Suppressor macrophage treated with lipopolysaccharide for 1 hour (primary cell): ENCODE measurements around the gene GNS.

Experiments used
- DNase-seq, 3 donors: peaks; one replicate each; pipeline ENCODE4 v3.0.0-alpha.2; 2020 to 2022

Gene GNS

DNA sequence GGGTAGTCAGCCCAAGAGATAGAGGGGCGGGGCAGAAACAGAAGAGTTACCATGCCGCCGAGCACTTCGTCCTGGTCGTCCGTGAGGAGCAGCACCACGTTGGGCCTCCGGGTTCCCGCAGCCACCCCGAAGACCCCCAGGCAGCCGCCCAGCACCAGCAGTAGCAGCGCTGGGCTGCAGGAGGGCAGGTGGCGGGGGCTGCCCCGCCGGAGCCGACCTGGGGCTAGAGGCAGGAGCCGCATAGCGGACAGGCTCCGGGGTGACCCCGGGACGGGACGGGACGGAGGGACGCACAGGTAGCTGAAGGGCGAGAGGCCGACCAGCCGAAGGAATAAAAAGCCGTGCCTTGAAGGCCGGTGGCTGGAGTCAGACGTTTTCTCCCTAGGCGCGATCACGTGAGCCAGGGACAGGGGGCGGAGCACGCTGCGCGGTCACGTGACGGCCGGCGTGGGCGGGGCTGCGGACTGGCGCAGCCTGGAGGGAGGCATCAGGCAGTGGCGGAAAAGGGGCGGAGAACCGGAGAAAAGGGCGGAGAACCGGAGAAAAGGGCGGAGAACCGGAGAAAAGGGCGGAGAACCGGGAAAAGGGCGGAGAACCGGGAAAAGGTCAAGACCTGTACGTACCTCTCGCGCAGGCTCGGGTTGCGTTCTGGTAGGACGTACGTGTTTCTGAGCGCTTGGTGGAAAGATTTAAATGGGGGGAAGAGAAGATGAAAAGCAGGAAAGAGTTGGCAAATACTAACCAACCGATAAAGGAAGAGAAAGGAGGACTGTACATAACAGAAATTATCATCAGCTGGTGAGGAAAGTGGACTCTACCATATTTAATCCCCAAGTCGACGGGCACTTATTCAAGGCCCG is at the start of gene GNS:
Gene GNS, minus strand, starts transcription at position 372 of the 860 bp plus-strand sequence. Its CDS starts 130 bp downstream, at position 242.
- peak; percentile 98 to 100 (median 99) for DNase-seq

DNA sequence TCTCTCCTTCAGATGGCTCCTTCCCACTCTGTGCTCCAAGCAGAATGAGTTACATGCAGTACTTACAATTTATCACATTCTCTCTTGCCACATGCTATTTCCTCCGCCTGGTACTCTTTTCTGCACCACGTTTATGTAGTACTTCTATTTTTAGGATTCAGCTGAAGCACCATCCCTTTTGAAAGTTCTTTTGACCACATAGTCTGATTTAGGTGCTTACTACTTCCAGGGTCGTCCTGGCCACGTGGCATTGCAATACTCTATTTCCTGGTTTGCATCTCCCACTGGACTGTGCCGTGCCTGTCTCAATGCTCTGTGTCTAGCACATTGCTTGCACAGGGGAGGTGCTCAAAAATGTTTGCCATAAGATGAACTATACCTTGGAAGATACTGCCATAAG is 48.9 kb upstream of the GNS start:
- DNase-seq, result no peak

DNA sequence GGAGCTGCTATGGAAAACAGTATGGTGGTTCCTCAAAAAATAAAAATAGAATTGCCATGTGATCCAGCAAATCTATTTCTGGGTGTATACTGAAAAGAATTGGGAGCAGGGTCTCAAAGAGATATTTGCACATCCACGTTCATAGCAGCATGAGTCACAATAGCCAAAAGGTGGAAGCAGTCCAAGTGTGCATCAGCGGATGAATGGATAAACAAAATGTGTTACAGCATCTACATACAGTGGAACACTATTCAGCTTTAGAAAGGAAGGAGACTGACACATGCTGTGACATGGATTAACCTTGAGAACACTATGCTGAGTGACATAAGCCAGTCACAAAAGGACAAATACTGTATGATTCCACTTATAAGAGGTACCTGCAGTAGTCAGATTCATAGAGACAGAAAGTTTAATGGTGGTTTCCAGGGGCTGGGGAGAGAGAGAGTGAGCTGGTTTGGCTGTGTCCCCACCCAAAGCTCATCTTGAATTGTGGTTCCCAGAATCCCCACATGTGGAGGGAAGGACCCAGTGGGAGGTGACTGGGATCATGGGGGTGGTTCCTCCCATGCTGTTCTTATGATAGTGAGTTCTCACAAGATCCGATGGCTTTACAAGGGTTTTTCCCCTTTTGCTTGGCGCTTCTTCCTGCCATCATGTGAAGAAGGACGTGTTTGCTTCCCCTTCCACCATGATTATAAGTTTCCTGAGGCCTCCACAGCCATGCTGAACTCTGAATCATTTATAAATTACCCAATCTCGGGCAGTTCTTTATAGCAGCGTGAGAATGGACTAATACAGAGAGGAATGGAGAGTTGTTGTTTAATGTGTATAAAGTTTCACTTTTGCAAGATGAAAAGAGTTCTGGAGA is 47.6 kb upstream of the GNS start:
- peak; percentile 52 to 79 (median 55) for DNase-seq

DNA sequence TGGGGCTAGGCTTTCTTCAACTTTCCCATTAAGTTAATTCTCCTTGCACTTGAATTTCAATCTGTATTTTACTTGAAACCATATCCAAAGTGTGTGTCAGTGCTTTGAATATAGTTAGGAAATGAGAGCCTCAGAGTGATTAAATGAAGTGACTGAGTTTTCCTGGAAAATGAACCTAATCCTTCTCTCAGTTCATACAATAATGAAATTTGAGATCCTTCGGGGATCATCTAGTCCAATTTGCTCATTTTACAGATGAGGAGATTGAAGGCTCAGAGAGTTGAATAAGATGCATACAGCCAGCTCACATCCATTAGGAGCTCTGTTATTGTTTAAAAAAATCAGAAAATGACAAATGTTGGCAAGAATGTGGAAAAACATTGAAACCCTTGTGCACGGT is 47.0 kb upstream of the GNS start:
- DNase-seq, result no peak

DNA sequence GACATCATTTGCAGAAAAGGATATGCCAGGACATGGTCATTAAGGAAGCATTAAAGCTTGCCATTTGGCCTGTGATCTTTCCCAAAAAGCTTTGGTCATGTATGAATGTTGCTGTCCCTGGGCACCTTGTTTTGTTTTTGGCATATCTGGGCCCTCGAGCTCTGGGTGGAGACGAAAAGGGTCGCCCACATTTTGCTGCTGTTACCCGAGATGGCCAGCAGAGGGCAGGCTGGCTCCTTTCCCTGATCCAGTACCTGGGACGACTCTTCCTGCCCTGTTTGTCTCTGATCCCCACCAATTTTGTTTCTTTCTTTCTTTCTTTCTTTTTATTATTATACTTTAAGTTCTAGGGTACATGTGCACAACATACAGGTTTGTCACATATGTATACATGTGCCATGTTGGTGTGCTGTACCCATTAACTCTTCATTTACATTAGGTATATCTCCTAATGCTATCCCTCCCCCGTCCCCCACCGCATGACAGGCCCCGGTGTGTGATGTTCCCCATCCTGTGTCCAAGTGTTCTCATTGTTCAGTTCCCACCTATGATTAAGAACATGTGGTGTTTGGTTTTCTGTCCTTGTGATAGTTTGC is 43.1 kb upstream of the GNS start:
- DNase-seq, result peak; percentile 67 to 72 (median 67)

DNA sequence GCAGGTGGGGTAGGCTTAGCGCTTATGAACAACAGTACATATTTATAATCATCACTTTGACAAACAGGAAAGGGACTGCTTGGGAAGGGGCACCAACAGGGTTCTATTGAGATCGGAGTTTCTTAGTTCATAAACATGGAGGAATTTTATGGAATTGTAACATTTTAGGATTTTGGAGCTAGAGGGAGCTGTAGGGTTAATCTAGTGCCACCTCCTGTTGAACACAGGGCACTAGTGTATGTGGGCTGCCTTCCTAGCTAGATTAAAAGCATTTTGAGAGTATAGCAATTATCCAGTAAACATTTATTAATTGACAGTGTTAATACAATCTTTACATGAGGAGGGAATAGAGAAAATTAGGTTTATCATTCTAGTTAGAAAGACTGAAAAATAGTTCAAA is 42.2 kb upstream of the GNS start:
- no peak for DNase-seq

DNA sequence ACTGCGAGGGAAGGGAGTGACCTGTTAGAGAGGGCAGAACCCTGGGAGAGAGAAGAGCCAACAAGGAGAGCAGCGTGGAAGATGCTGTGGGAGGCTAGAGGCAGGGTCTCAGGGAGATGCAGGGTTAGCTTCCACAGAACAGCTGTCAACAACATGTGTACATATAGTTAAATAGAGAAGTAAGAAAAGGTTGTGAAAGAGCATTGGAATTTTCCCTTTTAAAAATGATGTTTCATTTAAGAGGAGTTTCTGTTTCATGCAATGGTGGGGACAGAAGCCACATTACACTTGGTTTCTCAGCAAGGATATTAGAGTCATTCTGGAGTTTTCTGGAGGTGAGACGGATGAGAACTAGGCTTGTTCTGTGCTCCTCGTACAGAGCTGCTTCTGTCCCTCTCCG is 41.4 kb upstream of the GNS start:
- DNase-seq, result peak; percentile 76 to 95 (median 93)

DNA sequence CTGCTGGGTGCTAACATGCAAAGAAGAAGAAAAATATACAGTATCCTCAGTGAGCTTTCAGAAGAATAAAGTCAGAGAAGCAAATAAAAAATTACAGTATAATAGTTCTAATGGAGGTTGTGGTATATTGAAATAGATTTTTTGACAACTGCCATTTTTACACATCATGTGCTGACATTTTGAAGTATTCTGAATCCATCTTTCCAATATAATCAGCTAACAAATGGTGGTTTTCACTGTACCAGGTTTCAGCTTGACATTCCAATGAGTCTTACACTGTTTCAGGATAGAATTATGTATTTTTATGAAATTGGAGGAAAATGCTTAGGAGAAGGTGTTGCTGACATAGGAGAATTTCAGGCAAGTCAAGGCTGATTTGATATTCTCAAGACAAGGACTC is 39.0 kb upstream of the GNS start:
- peak in 1 of 3 donors; percentile 5 for DNase-seq

DNA sequence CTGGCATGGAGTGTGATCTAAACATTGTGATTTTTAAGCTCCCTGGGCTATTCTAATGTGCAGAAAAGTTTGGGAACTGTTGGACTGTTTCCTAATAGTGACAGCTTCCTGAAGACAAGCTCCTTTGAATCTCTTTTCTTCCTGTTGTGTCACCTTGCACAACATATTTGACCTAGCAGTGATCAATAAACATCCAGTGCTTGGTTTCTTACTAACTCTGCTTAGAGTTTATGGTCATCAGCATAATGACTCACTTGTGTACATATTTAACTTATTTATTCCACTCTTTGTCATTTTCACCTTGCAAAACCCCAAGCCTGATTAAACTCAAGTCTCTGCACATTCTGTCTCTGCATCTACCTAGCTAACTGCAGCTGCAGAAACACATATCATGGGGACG is 38.0 kb upstream of the GNS start:
- peak in 2 of 3 donors; percentile 20 to 23 for DNase-seq

DNA sequence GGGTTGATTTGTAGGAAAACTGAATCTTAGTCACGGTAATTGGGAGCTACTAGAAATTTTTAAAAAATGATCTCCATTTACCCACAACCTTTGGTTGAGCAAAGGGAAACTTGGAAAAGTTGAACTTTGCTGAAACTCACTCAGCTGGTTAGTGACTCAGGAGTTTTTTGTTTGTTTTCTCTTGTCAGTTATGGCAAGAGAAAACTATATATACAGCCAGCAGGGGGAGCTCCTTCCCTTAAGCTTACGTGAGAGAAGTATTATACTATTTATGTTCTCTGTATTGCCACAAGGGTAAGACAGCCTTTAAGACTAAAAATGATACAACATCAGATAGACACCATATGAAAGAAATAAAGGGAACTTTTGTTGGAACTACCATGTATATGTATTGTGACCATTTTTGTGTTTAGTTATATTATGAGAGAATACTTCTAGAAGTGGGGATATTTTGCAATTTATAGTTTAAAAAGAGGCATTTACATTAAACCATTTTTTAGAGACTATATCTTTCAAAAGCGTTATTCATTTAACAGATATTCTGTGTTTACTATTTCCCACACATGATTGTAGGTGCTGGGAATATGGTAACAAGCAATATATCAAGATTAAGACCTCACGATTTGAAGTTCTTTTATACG is 37.1 kb upstream of the GNS start:
- peak; percentile 96 to 98 (median 98) for DNase-seq

DNA sequence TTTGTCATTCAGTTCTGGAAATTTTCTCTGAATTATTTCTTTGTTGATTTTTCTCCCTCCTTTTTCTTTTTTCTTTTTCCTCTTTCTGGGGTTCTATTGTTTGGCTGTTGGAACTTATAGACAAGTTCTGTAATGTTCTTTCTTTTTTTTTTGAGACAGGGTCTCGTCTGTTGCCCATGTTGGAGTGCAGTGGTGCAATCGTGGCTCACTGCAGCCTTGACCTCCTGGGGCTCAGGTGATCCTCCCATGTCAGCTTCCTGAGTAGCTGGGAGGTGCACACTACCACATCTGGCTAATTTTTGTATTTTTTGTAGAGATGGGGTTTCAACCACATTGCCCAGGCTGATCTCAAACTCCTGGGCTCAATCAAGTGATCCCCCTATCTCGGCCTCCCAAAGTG is 35.1 kb upstream of the GNS start:
- peak in 1 of 3 donors; percentile 2 for DNase-seq

DNA sequence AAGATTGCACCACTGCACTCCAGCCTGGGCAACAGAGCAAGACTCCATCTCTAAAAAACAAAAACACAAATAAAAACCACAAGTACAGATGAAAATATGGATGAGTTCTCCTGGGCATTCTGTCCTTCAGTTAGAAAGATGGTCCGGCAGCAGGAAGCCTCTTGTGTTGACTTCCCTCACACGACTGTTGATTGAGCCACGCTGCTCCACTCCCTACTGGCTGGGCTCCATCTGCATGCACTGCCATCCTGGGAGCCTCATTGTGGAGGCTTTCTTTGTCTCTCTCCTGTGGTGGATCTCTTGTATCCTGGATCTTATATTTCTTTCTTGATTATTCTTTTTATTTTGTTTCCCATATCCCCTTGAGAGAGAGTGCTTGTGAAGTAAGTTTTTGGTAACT is 34.4 kb upstream of the GNS start:
- DNase-seq, result no peak

DNA sequence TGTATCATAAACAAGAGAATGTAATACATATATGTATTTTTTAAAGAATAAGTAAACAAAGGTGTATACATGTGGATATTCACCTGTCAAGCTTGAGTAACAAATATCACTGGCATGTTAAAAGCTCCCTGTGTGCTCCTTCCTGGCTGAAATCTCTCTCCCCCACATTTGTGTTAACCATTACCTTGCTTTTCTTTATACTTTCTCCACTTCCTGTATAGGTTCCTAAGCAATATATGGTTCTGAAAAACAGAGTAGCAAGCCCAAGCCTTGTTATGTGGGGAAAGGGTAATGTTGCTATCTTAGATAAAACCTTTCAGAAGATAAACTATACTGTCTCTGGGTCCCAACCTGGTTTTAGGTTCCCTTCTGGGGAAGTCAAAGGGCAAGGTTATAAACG is 32.9 kb upstream of the GNS start:
- no peak for DNase-seq

DNA sequence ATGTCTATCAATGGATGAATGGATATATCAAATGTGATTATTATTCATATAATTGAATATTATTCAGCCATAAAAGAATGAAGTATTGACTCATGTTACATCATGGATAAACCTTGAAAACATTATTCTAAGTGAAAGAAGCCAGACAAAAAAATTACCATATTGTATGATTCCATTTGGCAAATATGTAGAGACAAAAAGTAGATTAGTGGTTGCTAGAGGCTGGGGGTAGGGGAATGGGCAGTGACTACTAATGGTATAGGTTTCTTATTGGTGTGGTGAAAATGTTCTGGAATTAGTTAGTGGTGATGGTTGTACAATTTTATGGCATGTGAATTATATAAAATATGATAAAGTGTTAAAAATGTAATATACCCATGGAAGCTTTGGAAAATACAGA is 31.8 kb upstream of the GNS start:
- DNase-seq, result no peak

DNA sequence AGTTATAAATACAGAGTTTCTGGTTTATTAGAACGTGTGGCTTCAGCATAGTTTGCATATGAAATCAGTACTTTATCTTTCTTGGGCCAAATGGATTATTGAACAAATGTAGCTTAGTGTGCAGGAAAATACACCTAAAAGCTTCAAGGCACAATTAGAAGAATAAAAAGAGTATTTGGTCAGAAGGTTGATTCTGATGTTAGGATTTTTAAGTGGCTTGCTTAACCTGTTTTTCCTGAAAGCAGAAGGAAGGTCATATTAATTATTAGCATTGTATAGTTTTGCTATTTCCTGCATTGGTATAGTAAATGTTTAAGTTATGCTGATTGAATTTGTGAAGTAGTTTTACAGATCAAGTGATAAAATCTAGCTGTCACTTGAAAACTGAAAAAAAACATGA is 31.0 kb upstream of the GNS start:
- no peak for DNase-seq

DNA sequence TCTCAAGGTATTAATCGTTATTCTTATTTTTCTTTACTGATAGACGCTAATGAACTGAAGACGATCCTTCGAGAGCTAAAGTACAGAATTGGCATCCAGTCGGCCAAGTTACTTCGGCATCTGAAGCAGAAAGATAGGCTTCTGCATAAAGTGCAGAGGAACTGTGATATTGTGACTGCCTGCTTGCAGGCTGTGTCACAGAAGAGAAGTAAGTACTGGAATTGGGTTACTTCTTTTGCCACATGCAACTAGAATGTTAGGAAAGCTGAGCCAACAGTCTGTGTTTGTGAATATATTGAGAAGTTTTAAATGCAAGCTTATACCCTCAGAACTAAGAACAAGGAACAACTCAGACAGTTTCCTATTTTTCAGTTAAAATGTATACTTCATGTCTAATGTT is 26.6 kb upstream of the GNS start:
- peak in 1 of 3 donors; percentile 16 for DNase-seq

DNA sequence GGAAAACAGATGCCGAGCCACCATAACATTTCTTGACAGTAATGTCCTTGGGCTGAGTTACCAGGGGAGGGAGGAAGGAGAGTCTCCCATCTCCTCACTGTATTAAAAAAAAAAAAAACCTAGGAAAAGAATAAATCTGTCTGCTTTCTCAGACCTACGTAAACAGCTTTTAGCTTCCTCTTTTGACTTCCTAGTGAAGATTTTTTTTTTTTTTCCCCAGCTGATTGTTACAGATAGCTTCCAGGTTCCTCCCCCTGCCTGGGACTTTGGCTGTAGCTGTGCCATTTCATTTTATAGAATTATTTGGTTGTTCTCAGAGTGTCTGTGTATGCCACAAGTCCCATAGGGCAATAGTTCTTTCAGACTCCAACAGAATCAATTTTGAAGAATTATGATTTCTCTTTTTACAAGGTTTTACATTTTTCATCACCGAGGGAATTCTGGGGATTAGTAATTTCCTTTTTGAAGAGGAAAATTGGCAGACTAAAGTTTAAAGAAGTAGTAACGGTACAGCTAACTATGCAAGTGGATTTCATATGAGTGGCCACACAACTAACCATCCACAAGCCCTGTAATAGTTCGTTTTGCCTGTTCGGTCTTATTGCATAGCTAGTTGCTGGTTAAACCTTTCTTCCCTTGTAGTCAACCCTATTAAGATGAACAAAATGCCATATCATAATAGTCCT is 23.1 kb upstream of the GNS start:
- DNase-seq, result peak; percentile 76 to 90 (median 85)

DNA sequence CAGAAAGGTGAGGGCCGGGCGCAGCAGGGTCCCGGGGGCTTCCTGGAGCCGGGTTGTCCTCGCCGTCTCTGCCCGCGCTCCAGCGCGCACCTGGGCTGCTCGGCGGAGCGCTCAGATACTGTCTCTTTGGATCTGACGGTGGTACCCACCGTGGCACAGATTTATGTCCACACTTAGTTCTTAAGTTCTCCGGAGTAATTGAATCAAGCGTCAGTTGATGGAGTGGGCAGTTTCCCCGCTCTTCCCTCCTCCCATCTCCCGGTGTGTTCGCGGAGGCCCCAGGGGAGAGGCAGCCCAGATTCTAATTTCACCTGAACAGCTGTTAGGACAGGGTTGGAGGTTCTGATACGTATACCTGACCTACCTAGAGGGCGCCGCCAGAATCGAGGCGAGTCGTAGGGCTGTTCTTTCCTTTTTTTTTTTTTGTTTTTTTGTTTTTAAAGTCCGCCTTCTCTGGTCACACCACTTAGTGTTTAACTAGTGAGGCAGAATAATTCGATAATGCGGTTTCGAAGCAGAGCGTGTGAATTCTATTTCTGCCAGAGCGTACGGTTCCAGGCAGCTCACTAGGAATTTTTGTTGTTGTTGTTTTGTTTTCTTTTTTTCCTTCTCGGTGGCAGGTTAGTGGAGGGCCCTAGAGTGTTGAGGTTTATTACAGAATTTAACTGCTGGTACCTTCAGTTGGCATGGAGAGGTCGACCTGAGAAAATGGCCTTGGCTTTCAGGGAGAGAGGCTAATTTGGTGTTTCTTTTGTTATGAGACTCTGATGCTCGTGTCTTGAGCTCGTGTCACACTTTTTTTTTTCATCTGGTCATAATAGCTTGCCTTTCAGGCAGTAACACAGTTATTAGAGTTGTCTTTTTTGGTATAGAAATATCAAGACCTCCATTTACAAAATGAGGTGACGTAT is 22.3 kb upstream of the GNS start:
- DNase-seq, result peak in 1 of 3 donors; percentile 14

DNA sequence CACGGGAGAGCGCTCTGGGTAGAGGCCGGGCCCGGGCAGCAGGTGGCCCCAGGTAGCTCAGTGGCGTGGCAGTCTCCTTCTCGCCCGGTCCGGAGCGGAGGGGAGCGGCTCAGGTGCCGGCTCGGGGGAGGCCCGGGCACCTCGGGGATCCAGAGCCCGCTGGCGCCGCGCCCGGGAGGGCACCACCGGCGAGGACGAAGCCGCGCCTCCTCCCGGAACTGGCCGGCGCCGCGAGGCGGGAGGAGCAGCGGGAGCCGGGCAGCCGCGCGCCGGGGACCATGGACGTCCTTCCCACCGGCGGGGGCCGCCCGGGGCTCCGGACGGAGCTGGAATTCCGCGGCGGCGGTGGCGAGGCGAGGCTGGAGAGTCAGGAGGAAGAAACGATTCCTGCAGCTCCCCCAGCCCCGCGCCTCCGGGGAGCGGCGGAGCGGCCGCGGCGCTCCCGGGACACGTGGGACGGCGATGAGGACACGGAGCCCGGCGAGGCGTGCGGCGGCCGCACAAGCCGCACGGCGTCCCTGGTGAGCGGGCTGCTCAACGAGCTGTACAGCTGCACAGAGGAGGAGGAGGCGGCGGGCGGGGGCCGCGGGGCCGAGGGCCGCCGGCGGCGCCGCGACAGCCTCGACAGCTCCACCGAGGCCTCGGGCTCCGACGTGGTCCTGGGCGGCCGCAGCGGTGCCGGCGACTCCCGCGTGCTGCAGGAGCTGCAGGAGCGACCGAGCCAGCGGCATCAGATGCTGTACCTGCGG is 21.5 kb upstream of the GNS start:
- DNase-seq, result peak; percentile 53 to 81 (median 60)

DNA sequence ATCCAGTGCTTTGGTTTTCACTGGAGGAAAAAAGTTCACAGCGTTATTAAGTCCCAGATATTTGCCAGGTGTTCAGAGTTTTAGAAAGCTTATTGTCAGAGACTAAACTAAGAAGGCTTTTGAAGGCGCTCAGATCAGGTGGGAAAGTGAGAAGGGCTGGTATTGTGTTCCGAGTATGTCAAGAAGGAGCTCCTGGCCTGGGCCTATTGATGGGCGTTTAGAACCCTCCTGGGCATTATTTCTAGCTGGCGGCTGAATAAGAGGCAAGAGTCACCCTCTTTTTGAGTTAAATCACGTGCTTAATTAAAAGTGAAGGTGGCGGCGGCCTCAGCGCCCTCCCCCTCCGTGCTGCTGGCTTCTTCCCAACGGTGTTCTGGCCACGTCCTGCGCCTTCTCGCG is 20.9 kb upstream of the GNS start:
- DNase-seq, result no peak
